ENCODE measurements around the gene SLC9A9.

DNA sequence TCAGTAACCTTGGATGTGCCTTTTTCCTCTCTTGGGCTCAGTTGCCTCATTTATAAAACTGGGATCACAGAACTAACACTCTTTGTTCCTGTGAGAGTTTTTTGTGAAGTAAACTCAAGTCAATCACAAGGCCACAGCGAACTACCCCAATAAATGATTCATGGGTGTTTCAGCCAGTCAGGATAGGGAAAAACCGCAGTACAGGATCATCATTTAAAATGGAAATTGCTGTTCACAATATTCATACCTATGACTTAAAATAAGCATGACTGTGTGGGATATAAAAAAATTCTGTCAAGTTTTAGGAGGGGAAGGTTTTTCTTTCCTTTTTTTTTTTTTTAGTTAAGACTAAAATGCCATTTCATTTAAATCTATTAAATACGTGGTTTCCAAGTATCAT is 490.6 kb downstream of the SLC9A9 start:
- TF ChIP-seq CTCF (IDR thresholded peaks at IDR 0.05; ENCODE audit: borderline replicate concordance, extremely low read depth, low read length, poor library complexity, severe bottlenecking) = no peak
- no peak for TF ChIP-seq EZH2 (IDR thresholded peaks at IDR 0.05; ENCODE audit: borderline replicate concordance, low read depth, low read length, severe bottlenecking)

Measured in DND-41 (cell line).